ENCODE measurements around the gene ITGB1BP2.
"Not testable (repeated sequence)": the region's sequence is repeated elsewhere in the genome, so short reads cannot be mapped to it uniquely, and the experiment has no call there.

Gene ITGB1BP2

GRCh38 chrX:71302461-71303213, 1.1 kb downstream of the ITGB1BP2 start:
- DNase-seq (ENCODE audit: low spot score) = no peak

GRCh38 chrX:71304561-71304960, 3.0 kb downstream of the ITGB1BP2 start:
- no peak for DNase-seq (ENCODE audit: low spot score)

- no peak for DNase-seq (ENCODE audit: low spot score)
Observed at GRCh38 chrX:71315917-71316316, 14.4 kb downstream of the ITGB1BP2 start.

GRCh38 chrX:71316959-71317358, 15.4 kb downstream of the ITGB1BP2 start:
- not testable (repeated sequence) for DNase-seq (ENCODE audit: low spot score)

GRCh38 chrX:71320126-71320525, 18.6 kb downstream of the ITGB1BP2 start:
- no peak for DNase-seq (ENCODE audit: low spot score)

- no peak for DNase-seq (ENCODE audit: low spot score)
Observed at GRCh38 chrX:71321731-71322130, 20.2 kb downstream of the ITGB1BP2 start.

- not testable (repeated sequence) for DNase-seq (ENCODE audit: low spot score)
Observed at GRCh38 chrX:71324452-71324851, 22.9 kb downstream of the ITGB1BP2 start.

GRCh38 chrX:71326394-71326793, 24.8 kb downstream of the ITGB1BP2 start:
- DNase-seq (ENCODE audit: low spot score) = no peak

- DNase-seq (ENCODE audit: low spot score) = not testable (repeated sequence)
Observed at GRCh38 chrX:71349151-71349665, 47.7 kb downstream of the ITGB1BP2 start.

- DNase-seq (ENCODE audit: low spot score) = not testable (repeated sequence)
Observed at GRCh38 chrX:71349867-71350266, 48.3 kb downstream of the ITGB1BP2 start.

- DNase-seq (ENCODE audit: low spot score) = not testable (repeated sequence)
Observed at GRCh38 chrX:71352439-71352838, 50.9 kb downstream of the ITGB1BP2 start.

All from hematopoietic multipotent progenitor cell treated with erythropoietin and hydrocortisone succinate and interleukin-3 and kit ligand, for 15 days (in vitro differentiated cells).